GM12878 (cell line): ENCODE measurements around the gene METTL8. TPM values are rescaled to one million over a fixed set of nuclear protein-coding genes. Genes with fewer than 3 reads are reported as not detected.

Experiments
- ATAC-seq: fragments of 200-7000 bp; cut with Tn5 transposase; 3 replicates; pipeline ENCODE4 v1.9.1; 2020; ENCODE audit warnings: mild to moderate bottlenecking, moderate library complexity
- BruUV-seq: library from RNA; stranded (reverse); fragments of 400-500 nt; replicated peaks from 2 replicates; lab custom pipeline; 2021; lab: Mats Ljungman, UMichigan
- CTCF ChIA-PET: fragments of 300-600 bp; sonication (Branson Sonifier 250); formaldehyde crosslinking; extraction: SDS; loops from one replicate; lab custom pipeline; 2021; ENCODE audit warnings: inconsistent platforms; lab: Yijun Ruan, JAX
- POLR2A ChIA-PET: fragments of 350-600 bp; formaldehyde crosslinking; extraction: SDS; loops from one replicate; lab custom pipeline; 2021; ENCODE audit warnings: inconsistent platforms; lab: Charles Lee
- RAD21 ChIA-PET: fragments of 300-600 bp; sonication (Branson Sonifier 250); formaldehyde crosslinking; loops from one replicate; lab custom pipeline; 2023; ENCODE audit warnings: antibody characterized with exemption; ENCODE audit not compliant: unreplicated experiment; lab: Charles Lee
- SMC1A ChIA-PET: fragments of 300-600 bp; sonication (Branson Sonifier 250); formaldehyde crosslinking; loops from one replicate; lab custom pipeline; 2023; ENCODE audit not compliant: unreplicated experiment, uncharacterized antibody; lab: Charles Lee
- DNase-seq: peaks from one replicate; pipeline ENCODE4 v3.0.0-alpha.2; 2011; ENCODE audit warnings: low read depth, low spot score
- FAIRE-seq: peaks from 3 replicates; lab custom pipeline; 2011; peaks lifted over from hg19 to GRCh38; lab: Jason Lieb, UNC
- H2AFZ ChIP-seq: 2 replicates; pipeline ENCODE4 v1.6.0; 2011; ENCODE audit warnings: low read depth, low read length, control low read depth; ENCODE audit not compliant: control insufficient read depth
- H3K27ac ChIP-seq: 2 replicates; pipeline ENCODE4 v1.5.1; 2011; ENCODE audit warnings: control low read depth; ENCODE audit not compliant: control insufficient read depth, insufficient read depth
- H3K27me3 ChIP-seq, 2 experiments: replicated peaks in 1 of 2; 2 replicates each; pipeline versions ENCODE4 v1.6.0 to v1.6.1; 2011; ENCODE audit warnings: low read length in 1 of 2; ENCODE audit not compliant: control insufficient read depth in 2 of 2, insufficient read depth in 2 of 2
- H3K36me3 ChIP-seq, 2 experiments: 2 replicates each; pipeline ENCODE4 v1.5.1; 2011; ENCODE audit warnings: low read length in 1 of 2; ENCODE audit not compliant: control insufficient read depth in 2 of 2, insufficient read depth in 2 of 2
- H3K4me1 ChIP-seq: 2 replicates; pipeline ENCODE4 v1.6.1; 2011; ENCODE audit warnings: mild to moderate bottlenecking, low read length, moderate library complexity, mixed read lengths; ENCODE audit not compliant: control insufficient read depth, insufficient read depth
- H3K4me2 ChIP-seq: 2 replicates; pipeline ENCODE4 v1.6.0; 2011; ENCODE audit warnings: control low read depth; ENCODE audit not compliant: control insufficient read depth, insufficient read depth
- H3K4me3 ChIP-seq: fragments of 200-600 bp; sonication (generic); 2 replicates; pipeline ENCODE4 v1.5.1; 2016
- H3K79me2 ChIP-seq: 2 replicates; pipeline ENCODE4 v1.6.0; 2011; ENCODE audit warnings: low read length; ENCODE audit not compliant: control insufficient read depth, insufficient read depth
- H3K9ac ChIP-seq: 2 replicates; pipeline ENCODE4 v1.8.0; 2011; ENCODE audit warnings: low read length, control low read depth, mixed read lengths; ENCODE audit not compliant: control insufficient read depth, insufficient read depth
- H3K9me3 ChIP-seq: replicated peaks from 3 replicates; pipeline ENCODE4 v1.5.1; 2011; ENCODE audit warnings: mild to moderate bottlenecking, low read length; ENCODE audit not compliant: control insufficient read depth, insufficient read depth
- H4K20me1 ChIP-seq: 2 replicates; pipeline ENCODE4 v1.6.0; 2011; ENCODE audit not compliant: control insufficient read depth, insufficient read depth
- EZH2 ChIP-seq: IDR thresholded peaks from 2 replicates; pipeline ENCODE4 v1.6.1; 2012; ENCODE audit warnings: low read depth, mild to moderate bottlenecking, control low read depth, inconsistent platforms, low read length, borderline replicate concordance; ENCODE audit not compliant: control insufficient read depth
- FOS ChIP-seq: IDR thresholded peaks from 3 replicates; pipeline ENCODE4 v1.6.1; 2011; ENCODE audit warnings: borderline replicate concordance; ENCODE audit not compliant: insufficient read length; ENCODE audit errors: extremely low read depth
- GATAD2B ChIP-seq: fragments of 450-650 bp; conservative IDR thresholded peaks from 2 replicates; pipeline ENCODE4 v1.6.1; 2017; ENCODE audit warnings: low read depth, mild to moderate bottlenecking, moderate library complexity
- HCFC1 ChIP-seq: fragments of 150-350 bp; IDR thresholded peaks from 2 replicates; pipeline ENCODE4 v1.6.1; 2014; ENCODE audit warnings: low read length
- KDM1A ChIP-seq: fragments of 200-600 bp; sonication (generic); IDR thresholded peaks from 2 replicates; pipeline ENCODE4 v1.6.1; 2016; ENCODE audit warnings: borderline replicate concordance
- NFIC ChIP-seq: IDR thresholded peaks from 2 replicates; pipeline ENCODE4 v1.6.1; 2012; ENCODE audit warnings: low read depth, mild to moderate bottlenecking, inconsistent platforms, low read length, moderate library complexity
- SIN3A ChIP-seq: IDR thresholded peaks from 2 replicates; pipeline ENCODE4 v1.6.1; 2012; ENCODE audit warnings: low read depth, low read length, improper control_type of control experiment
- SRF ChIP-seq, 2 experiments: IDR thresholded peaks; 2 replicates each; pipeline ENCODE4 v1.6.1; 2011; ENCODE audit warnings: low read depth in 2 of 2, low read length in 2 of 2, mild to moderate bottlenecking in 1 of 2, moderate library complexity in 1 of 2
- WGBS: methylation state at CpG from one replicate; pipeline ENCODE4 v1.1.6; 2016; ENCODE audit warnings: low lambda C conversion rate; ENCODE audit not compliant: insufficient replicate concordance, insufficient coverage; ENCODE audit errors: missing lambda C conversion rate; 5-methylcytosine and 5-hydroxymethylcytosine counted together
- in situ Hi-C: fragments of 300-500 bp; cut with MboI; formaldehyde crosslinking; loops from 9 replicates; pipeline ENCODE4 v1.14.3; 2018; ENCODE audit warnings: mixed read lengths
- intact Hi-C: fragments of 100-400 bp; cut with micrococcal nuclease; formaldehyde crosslinking; loops from one replicate; pipeline ENCODE4 v1.14.2; 2022; ENCODE audit not compliant: unreplicated experiment
- polyA plus RNA-seq, 11 experiments: library from polyadenylated mRNA; depleted of rRNA in 4 of 11; unstranded in 6 of 11; stranded (reverse) in 5 of 11; fragments of >200 nt; fragmentation: Nextera tagmentation in 4 of 11; fragmentation: Illumina TruSeq in 1 of 11; extraction: Ambion mirVana in 4 of 11; extraction: Trizol in 1 of 11; gene quantifications; 1 replicate in 1 of 11; 2 replicates in 10 of 11; pipeline versions ENCODE4 v1.2.1 to v1.2.3, GENCODE V29; 2011 to 2016; ENCODE audit warnings: inconsistent platforms in 2 of 11, missing spikeins in 2 of 11, low read depth in 1 of 11
- total RNA-seq, 4 experiments: library from RNA; depleted of rRNA in 3 of 4; stranded (reverse); fragments of >200 nt in 3 of 4; fragmentation: Illumina TruSeq in 1 of 4; extraction: Trizol in 1 of 4; gene quantifications; 2 replicates each; pipeline versions ENCODE4 v1.2.1 to v1.2.3, GENCODE V29; 2013 to 2021
- TF ChIP-seq, protein P1 (sequence below): IDR thresholded peaks from 2 replicates; pipeline ENCODE4 v1.6.1; 2012; ENCODE audit warnings: low read depth, low read length, improper control_type of control experiment

Gene METTL8
- total and polyA plus RNA-seq, 10 of the 15 experiments (the other 5 are each of a cell fraction or from before 2014, with no cell fraction given) = 30.8 to 96.3 (median 51.5) TPM

- POLR2A ChIA-PET = no interaction called here
- intact Hi-C loops (no loop called here), in situ Hi-C loops (no loop called here)
- no TSS peak for BruUV-seq
- H4K20me1 ChIP-seq = no peaks in the 10 kb centered on the region
- no peaks in the 10 kb centered on the region for H3K27me3 ChIP-seq
- H3K27ac ChIP-seq = no peak overlapping the region
- H3K4me3 ChIP-seq = no peak overlapping the region
- H3K79me2 ChIP-seq = no peaks in the 10 kb centered on the region
- no peaks in the 10 kb centered on the region for H3K9me3 ChIP-seq
- no peak overlapping the region for H3K4me2 ChIP-seq
- SMC1A ChIA-PET = no interaction called here
- H3K9ac ChIP-seq = no peak overlapping the region
- peaks cover 2 to 13% of the 10 kb centered on the region in 2 experiments; a peak in 3 of 4 replicates for H3K36me3 ChIP-seq
- 97% methylated on average over 4 of the region's 4 CpGs for WGBS
- ATAC-seq (no peak), DNase-seq (no peak)
- H3K4me1 ChIP-seq = no peaks in the 10 kb centered on the region
- H2AFZ ChIP-seq = no peak overlapping the region
- CTCF ChIA-PET = interaction anchor here (0.6 kb wide), 1 partner anchor 500 kb away, joined by 3 read pairs; no protein-coding TSS in a partner anchor
- TF ChIP-seq FOS (no peak), EZH2 (no peak), SRF (IDR thresholded peaks at IDR 0.05; ENCODE audit: low read depth in 2 of 2, low read length in 2 of 2) (no peak), GATAD2B (no peak), HCFC1 (no peak), KDM1A (no peak), SIN3A (no peak), NFIC (no peak)
- TF ChIP-seq, protein P1, sequence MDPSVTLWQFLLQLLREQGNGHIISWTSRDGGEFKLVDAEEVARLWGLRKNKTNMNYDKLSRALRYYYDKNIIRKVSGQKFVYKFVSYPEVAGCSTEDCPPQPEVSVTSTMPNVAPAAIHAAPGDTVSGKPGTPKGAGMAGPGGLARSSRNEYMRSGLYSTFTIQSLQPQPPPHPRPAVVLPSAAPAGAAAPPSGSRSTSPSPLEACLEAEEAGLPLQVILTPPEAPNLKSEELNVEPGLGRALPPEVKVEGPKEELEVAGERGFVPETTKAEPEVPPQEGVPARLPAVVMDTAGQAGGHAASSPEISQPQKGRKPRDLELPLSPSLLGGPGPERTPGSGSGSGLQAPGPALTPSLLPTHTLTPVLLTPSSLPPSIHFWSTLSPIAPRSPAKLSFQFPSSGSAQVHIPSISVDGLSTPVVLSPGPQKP = no peak
- TF ChIP-seq, all 136 proteins: peak for 0
- FAIRE-seq = no peak
- RAD21 ChIA-PET = no interaction called here
Measured at GRCh38 chr2:171469176-171469575, 35.4 kb upstream of the METTL8 start.
